Stimulated activated CD4-positive, alpha-beta T cell treated with anti-CD3 and anti-CD28 coated beads, TNF-alpha, amount 100 ng/mL, for 4 hours (primary cell): ENCODE data around the gene NOTUM.

Source experiments
- DNase-seq, 3 experiments: peaks; one replicate each; pipeline ENCODE4 v3.0.0-alpha.2; 2020; ENCODE audit warnings: low read depth in 3 of 3

The NOTUM gene

GRCh38 chr17:81961087-81961511, at the start of gene NOTUM:
Gene NOTUM (minus strand): TSS chr17:81961187. CDS start chr17:81960909, 278 bp downstream.
- DNase-seq = no peak

DNA sequence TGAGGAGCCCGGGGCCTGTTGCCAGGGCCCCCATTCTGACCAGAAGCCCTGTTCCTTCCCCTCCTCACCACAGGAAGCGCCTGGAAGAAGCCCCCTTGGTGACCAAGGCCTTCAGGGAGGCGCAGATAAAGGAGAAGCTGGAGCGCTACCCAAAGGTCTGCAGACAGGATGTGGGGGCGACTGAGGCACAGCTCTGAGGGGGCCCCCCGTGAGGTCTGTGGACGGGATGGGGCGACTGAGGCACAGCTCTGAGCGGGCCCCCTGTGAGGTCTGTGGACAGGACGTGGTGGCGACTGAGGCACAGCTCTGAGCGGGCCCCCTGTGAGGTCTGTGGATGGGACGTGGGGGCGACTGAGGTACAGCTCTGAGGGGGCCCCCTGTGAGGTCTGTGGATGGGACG, 48.4 kb upstream of the NOTUM start:
- no peak for DNase-seq

GRCh38 chr17:82008941-82009405, 48.0 kb upstream of the NOTUM start:
- DNase-seq = no peak

DNA sequence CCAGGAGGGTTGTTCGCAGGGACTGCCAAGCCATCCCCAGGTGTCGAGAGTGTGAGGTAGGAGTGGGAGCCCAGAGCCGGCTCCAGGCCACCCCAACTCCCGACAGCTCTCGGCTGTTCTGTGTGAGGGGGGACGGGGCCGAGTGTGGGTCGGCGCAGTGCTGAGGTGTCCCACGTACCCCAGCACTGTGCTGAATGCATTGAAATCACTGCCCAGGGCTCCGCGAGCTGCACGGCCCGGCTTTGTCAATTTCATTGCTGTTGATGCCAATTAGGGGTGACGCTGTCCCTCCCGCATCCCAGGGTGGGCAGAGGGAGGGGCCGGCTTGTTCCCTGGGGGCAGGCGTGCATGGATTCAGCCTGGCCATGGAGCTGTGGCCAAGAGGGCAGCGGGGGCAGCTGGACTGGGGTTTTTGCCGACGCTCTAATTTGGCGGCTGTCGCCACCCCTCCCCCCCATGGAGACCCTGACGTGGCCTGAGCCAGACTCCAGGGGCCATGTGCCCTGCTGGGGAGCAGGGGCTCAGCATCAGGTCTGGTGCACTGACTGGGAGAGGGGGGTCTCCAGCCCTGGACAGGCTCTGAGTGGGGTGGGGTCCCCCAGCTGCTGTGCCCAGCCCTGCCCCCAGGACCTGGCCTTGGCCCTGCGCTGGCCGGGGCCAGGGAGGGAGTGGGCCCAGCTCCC, 47.4 kb upstream of the NOTUM start:
- DNase-seq = no peak

GRCh38 chr17:82007495-82008257, 46.7 kb upstream of the NOTUM start:
- DNase-seq = no peak

GRCh38 chr17:82007228-82007494, 46.2 kb upstream of the NOTUM start:
- no peak for DNase-seq

- DNase-seq = no peak
Observed at GRCh38 chr17:82006468-82007227, 45.7 kb upstream of the NOTUM start.

DNA sequence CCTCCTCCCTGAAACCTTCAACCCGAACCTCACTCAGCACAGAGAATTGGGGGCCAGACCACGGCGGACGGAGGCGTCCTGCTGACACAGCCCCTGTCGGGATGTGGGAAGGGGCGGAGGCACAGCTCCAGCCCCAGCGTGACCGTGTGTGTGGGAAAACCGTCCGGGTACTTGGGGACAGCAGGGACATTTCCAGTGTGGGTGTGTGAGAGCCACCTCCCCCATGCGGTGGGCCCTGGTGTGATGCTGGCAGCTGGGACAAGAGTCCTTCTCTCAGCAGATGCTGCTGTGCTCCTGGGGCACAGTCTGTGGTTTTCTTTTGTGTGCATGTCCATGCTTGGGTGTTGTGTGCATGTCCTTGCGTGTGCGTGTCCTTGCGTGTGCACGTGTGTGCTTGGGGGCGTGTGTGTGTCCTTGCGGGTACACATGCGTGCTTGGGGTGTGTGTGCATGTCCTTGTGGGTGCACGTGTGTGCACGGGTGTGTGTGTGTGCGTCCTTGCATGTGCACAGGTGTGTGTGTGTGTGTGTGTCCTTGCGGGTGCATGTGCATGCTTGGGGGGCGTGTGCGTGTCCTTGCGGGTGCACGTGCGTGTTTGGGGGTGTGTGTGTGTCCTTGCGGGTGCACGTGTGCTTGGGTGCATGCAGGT, 44.8 kb upstream of the NOTUM start:
- DNase-seq = no peak

- DNase-seq = no peak
Observed at GRCh38 chr17:82004517-82005455, 43.8 kb upstream of the NOTUM start.

DNA sequence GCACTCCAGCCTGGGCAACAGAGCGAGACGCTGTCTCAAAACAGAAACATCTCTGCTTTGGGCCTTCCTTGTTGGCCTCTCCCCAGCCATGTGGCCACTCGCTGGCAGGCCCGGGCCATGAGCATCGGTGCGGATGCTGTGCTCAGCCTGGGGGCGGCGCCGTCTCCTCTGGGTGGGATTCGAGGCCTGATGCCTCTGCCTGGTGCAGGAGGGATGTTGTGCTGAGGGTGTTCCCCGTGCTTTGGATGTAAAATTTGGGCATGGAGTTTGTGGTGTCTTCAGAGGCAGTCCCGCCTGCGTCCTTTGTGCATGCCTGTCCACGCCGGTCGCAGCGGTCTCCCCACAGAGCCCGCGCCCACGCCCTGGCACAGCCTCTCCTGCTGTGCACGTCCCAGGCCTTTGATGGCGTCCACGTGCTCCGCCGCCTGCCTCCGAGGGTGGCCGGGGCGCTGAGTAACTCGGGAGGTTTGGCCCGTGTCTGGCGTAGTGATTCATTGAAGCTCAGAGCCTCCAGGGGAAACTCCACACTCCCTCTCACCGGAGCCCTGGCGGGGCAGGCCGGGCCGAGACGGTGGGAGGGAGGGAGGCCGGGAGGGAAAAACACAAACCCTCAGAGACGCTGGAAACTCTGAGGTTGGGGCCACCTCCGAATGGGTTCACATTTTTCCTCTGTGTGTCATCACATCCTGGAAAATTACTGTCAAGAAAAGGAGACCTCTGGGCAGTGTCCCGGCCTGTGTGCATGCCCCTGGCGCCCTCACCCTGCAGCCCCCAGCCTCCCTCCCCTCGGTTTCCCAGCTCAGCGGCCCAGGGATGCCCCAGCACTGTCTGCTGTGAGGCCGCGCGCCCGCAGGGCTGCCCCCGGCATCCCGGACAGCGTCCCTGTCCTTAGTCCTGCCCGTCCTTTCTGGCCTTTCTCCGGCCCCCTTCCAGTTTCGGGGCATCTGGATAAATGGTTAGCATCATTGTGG, 42.7 kb upstream of the NOTUM start:
- DNase-seq = no peak

DNA sequence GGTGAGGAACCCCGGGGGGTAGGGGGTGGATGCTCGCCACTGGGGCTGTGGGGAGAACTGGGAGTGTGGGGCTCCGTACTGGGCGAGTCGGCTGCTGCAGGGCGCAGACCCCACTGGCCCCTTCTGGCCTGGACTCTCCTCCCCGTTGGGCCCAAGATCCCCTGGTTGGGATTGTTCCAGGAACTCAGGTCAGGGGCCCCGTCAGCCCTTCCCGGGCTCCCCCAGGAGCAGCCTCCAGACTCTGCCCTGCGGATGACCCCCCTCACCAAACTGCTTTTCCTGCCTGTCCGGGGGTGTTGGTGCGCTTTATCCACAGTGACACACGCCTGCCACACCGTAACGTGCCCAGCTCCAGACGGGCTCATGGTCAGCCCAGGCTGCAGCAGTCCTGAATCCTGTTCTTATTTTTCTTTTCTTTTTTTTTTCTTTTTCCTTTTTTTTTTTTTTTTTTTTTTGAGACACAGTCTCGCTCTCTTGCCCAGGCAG, 40.6 kb upstream of the NOTUM start:
- DNase-seq = no peak

DNA sequence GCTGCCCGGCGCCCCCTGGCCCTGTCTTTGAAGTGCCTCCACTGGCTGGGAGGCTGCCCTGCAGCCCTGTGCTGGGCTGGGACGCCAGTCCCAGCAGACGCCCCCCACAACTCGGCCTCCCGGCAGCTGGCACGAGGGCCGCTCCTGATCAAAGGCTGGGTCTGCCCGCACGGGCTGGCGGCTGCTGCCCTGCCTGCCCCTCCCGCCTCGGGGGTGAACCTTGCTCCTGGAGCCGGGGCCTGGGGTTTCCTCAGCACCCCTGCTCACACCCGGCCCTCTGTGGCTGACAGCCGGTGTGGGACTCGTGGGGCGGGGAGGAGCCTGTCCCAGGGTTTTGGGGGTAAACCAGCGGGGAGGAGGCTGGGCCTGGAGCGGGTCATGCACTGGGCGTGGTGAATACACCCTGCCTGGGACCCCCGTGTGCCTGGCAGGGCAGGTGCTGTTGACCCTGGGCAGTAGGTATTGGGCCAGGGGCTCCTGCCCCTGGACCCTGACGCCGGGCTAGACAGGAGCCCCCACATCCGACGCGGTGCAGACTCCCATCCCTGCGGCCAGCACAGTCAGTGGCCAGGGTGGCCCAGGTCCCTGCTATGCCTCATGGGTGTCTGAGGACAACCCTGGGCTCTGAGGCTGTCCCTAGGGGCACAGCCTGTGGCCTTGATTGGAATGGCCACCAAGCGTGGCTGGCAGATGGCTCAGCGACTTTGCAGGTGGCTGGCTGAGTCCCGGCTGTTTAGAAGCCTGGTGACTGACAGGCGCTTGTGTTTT, 40.0 kb upstream of the NOTUM start:
- no peak for DNase-seq

DNA sequence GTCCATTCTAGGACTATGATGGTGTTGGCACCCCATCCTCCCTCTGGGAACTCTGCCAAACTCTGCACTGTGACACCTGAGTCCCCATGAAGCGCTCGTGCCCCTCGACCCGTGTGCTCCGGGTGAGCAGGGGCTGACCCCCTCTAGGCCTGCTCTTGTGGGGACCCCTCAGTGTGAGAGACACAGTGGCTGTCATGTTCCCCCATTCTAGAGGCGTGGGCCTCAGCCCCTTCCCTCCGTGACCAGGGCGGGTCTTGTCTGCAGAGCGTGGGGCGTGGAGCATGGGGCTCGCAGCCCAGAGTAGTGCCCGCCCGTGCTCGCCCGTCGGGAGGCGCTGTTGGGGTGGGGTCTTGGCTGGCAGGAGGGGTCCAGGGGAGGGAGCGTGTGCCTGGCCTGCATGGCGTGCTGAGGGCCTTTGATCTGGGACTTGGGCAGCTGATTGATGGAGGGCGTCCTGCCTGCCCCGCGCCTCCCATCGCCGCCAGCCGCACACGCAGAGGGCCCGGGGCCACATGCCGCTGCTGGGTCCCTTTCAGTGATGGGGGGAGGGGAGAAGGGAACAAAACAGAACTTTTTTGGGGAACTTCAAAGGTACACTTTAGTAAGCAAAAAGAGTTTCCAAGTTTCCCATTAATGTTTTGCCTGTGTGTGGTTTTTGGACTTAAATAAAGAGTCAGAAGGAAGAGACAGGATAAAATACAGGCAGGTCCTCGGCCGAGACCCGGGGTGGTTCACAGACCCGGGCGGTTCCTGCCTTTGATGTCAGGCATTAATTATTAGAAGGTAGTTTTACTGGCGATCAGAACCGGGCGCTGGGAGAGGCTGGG, 39.2 kb upstream of the NOTUM start:
- no peak for DNase-seq

GRCh38 chr17:81999587-81999975, 38.6 kb upstream of the NOTUM start:
- no peak for DNase-seq

GRCh38 chr17:81998691-81999438, 37.9 kb upstream of the NOTUM start:
- no peak for DNase-seq

GRCh38 chr17:81998212-81998611, 37.2 kb upstream of the NOTUM start:
- DNase-seq = no peak

GRCh38 chr17:81996757-81997441, 35.9 kb upstream of the NOTUM start:
- DNase-seq = no peak
